HG03060 (cell line): ENCODE measurements around the gene DOCK10.
A peak's percentile ranks its signal among the peaks of the same experiment; 100 is the strongest.

Source experiments
- ATAC-seq: cut with Tn5 transposase; IDR thresholded peaks from one replicate; pipeline ENCODE4 v1.9.1; 2021; ENCODE audit warnings: low read depth, moderate number of reproducible peaks; ENCODE audit not compliant: unreplicated experiment

DOCK10 gene

DNA sequence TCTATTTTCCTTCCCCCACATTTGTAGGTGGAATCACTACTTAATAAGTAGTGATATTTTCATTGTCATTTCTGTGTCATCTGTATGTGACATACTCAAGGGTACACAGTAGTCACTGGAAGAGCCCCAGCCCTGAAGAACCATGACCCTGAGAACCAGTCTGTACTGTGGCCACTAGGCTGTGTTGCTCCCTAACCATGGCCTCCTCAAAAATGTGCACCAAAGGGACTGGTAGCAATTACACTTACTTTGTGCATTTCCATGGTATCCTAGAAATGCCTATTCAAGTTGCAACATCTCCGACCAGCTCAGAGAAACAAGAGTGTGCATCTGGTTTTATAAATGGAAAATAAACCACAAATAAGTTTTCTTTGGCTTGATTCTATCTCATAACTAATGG, 155.1 kb downstream of the DOCK10 start:
- ATAC-seq, result no peak

DNA sequence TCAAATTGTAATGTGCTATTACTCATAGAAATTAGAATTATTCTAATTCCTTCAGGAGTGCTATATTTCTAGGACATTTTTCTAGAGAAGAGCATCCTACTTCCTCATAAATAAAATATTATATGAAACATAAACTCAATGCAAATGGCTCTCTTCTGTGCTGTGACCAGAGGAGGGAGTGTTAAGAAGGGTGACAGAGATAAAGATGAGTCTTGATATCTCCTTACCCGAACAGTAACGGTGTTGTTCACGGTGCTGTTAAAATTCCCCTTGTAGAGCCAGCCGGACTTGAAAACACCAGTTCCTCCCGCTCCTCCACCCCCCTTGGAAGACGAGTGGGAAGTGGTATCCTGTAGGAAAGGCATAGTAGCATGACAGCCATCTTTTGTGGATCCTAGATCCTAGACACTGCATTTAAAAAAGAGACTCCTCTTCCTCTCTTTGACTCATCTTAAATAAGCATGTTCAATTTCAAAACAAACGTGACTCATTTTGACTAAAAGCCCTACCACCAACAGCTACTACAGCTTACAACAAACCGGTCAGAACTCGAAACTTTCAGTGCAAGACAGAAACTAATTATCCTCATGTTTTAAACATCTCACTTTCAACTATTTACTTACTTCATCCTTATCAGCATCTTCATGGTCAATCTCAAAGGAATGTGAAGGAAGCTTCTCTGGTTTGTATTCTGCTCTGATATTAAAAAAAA, 156.3 kb downstream of the DOCK10 start:
- peak; percentile 91 for ATAC-seq

DNA sequence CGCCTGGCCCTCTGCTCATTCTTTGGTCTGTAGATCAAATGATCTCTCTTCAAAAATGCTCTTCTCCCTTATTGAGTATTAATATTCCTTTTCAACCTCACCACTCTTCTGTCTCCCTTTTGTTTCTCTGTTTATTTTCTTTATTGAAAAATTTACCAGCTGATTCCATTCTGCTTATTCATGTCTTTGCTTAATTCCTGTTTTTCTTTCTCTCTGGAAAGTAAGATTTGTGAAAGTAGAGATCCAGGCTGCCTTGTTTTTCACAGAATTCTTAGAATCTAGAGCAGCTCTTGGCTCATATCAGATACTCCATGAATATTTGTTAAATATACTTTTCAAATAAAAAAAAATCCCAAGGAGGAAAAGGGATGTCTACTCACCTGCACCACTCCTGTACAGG, 157.0 kb downstream of the DOCK10 start:
- ATAC-seq, result no peak

DNA sequence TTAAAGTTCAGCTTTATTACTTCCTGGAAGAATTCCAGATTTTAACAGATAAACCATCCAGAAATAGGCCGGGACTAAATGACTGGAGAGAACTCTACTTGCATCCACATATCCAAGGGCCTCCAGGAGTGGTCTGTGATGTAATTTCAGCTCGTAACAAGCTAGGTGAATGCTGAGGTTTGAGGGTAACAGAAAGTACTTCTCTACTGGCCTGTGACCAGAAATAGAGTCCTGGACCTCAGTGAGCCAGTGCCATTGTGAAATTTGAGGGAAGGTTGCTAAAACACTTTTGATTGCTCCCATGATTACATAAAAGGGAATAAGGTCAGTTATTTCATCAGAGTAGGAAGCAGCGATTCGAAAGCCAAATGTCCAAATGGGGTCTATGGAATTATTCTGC, 158.1 kb downstream of the DOCK10 start:
- no peak for ATAC-seq

DNA sequence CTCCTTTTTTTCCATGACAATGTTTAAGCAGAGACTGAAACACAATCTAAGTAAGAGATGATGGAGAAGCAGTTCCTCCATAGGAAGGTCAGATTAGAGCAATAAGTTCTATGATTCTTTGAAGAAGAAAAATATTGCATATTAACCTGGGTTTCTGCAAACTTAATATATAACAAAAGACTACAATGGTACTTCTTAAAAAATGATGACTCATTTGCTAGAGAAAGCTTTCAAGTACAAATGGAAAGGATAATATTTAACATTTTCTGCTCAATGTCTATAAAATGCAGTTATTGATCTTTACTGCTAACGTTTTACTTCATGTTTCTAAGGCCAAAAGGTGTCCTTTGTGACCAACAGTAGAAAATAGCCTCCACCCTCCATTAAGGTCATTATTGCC, 158.6 kb downstream of the DOCK10 start:
- ATAC-seq, result no peak

DNA sequence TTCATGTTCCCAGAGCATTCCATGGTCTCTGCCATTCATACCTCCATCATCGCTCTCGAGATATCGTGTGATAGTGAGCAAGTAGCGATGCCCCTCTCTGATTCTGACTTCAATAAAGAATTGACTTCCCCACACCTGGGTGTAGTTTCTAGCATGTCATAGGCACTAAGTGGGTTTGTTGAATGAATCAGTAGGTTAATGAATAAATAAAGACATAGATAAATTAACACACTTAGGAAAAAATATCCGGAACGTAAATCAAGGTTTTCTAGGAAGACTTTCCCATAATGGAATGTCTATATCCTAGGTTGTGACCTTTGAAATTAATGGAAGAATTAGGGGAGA, 159.1 kb downstream of the DOCK10 start:
- ATAC-seq, result no peak

DNA sequence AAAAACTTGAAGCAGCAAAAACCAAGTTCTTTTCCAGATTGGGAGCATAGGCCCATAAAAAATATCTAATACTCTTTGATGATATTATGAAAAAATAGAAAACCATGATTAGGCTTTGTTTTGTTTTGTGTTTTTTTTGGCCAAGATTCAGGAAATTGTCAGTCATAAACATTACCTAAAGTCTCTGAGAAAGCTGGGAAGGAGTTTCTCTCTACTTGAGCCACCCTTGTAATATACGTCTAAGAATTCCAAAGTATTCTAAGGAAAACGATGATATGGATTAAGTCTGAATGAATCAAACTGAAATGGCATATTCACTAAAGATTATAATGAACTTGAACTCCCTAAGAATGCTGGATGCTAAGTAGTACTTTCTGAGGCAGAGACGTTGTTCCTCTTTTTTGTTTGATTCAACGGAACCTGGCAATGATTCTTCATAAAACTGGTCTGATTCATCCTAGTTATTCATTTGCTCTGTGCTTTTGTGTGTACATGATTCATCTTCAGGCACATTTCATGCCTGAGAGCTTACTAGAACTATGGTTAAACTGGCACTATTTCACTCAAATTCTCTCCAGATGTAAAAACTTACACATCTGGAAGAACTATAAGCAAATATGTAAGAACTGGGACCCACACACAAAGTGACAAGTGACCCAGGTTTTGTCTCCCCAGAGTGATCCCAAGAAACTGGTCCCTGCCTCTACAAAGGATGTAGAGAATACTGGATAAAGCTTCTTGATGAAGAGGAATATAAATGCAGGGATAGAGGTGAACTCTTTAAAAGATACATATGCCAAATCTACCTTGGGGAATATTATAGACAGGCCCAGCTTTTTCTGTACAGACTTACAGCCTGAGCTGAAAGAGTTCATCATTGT, 159.7 kb downstream of the DOCK10 start:
- no peak for ATAC-seq

DNA sequence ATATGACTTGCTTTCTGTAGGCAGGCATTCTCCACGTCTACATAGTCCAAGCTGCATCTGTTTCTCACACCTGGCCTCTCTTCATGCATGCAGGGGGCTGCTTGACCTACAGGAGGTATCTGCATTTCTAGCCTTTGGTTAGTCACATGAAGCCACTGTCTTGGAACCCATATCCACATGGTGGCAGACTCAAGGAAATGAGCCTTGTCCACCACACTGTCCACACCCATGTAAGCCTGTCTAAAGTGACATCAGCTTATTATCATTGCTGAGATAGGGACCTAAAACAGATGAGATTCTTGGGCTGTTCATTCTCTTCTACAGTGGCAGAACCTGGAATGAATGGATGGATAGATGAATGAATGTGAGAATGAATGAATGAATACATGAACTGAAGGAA, 160.4 kb downstream of the DOCK10 start:
- no peak for ATAC-seq

DNA sequence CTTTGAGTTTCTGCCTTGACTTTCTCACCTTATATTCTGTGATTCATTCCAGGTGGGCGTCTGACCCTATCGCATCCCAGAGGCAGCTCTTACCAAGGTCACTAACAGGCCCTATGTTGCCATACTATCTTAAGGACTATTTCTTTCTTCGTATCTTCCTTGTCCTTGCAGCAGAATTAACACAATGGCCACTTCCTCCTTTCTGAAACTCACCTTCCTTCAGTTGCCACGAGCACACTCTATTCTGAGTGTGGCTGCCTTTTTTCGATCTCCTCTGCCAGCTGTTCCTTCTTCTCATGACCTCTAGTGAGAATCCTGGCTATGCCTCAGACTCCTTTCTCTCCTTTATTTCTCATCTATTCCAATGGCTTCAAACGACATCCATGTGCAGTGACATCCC, 165.7 kb downstream of the DOCK10 start:
- ATAC-seq, result no peak

DNA sequence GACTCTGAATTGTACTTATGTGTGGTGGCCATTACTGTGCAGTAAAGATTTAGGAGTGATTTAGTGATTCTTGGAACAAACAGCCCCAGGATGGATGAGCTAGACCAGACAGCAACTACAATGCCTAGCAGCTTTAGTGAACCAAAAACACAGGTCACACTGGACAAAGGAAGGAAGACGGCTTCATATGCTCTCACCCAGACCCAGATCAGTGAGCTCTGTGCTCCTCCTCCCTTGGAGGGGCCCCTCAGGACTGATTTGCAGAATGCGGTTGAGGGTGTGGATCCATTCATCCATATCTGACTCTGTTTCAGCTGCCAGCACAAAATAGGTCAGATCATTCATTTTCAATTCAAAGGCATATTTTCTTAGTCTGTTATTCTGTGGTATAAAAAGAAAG, 166.4 kb downstream of the DOCK10 start:
- no peak for ATAC-seq

DNA sequence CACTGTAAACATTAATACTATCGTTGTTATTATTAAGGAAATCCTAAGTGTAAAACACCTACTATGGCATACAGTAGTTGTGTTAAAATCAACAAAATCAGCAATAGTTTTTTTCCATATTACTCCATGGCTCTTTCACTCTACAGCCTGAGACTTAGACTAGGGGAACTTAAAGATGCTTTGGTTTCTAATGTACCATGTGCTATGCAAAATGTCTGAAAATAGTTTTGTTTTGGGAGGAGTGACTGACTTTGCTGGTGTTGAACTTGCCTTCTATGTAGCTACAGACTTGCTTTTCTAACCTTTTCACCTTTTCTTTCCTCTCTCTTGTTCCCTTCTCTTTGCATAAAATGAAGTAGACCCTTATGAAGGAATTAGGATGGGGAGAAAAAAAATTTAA, 167.1 kb downstream of the DOCK10 start:
- no peak for ATAC-seq

DNA sequence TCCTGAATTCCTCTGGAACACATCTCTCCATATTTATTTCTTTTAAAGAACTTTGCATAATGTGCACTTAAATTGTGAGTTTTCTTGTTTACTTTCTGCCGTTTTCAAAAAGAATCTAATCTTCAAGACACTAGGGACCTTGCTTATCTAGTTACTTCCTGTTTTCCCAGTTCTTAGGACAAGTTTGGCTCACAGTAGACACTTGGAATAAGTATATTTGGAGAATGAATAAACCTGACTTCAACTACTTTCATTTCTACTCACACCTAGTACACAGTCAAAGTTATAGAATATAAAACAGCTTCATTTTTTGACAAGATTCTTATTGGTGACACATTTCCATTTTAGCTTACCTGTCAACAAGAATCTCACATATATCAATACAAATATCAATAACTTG, 170.5 kb downstream of the DOCK10 start:
- no peak for ATAC-seq

DNA sequence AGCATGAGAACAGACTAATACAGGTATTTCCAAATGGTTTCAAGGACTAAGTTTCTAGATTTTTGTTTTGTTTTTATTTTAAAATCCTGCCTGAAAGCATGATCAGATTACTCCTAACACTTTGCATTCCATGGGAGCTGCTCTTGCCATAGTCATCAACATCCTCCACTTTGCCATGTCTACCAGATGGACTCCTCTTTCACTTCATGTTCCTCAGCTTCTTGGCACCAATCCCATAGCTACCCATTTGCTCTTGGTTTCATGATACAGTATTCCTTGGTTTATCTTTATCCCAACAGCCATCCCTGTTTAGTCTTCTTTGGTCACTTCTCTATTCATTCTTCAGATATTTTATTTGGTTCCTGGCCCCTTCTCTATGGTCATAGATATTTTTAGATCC, 171.9 kb downstream of the DOCK10 start:
- ATAC-seq, result no peak

DNA sequence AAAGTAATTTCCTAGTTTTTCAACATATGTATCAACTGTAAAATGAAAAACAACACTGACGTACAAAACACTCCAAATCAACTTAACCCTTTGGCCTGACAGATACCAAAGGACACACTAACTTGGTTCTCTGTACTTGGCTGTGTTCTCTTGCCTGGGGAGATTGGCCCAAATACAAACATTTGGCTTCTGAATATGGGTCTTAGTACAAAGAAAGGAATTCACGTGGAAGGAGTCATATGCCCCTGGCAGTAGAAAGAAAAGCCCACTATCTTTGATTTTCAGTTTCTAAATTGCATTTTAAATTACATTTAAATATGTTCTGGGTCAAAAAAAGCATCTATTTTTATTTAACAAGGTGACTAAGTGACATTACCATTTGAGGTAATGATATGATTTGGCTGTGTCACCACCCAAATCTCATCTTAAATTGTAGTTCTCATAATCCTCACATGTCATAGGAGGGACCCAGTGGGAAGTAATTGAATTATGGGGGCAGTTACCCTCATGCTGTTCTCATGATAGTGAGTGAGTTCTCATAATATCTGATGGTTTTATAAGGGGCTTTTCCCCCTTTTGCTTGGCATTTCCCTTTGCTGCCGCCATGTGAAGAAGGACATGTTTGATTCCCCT, 172.6 kb downstream of the DOCK10 start:
- no peak for ATAC-seq

DNA sequence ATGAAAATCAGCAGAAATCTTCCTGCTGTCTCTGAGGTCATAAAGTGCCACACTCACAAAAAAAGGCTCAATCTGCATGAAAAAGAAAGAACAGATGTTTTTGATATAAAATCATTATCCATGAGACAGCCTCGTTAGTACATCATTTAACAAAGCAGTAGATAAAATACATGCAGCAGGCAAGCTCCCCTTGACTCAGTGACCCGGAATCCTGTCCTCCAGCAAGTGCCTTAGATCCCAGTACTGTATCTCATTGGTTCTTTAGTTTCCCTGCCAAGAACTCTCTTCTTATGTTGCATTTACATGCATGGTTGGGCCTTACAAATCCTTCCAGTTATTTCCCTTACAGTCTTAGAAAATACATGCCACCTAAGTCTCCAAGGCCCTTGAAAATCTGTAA, 177.3 kb downstream of the DOCK10 start:
- no peak for ATAC-seq

DNA sequence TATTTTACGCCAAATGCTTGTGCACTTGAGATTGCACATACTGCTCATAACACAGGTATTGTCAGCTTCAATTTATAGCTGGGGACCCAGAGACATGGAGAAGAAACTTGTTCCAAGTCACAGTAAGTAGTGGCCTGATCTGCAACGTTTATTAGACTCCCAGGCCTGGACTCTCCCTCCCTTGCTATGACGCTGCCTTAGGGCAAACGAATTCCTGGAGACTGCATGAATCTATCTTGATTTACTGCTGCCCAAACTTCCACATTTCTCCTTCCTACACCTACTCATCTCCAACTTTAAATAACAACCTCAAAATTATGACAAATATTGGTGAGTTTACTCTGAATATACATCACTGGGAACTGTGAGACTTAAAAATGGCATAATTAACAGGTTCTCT, 181.0 kb downstream of the DOCK10 start:
- ATAC-seq, result no peak

DNA sequence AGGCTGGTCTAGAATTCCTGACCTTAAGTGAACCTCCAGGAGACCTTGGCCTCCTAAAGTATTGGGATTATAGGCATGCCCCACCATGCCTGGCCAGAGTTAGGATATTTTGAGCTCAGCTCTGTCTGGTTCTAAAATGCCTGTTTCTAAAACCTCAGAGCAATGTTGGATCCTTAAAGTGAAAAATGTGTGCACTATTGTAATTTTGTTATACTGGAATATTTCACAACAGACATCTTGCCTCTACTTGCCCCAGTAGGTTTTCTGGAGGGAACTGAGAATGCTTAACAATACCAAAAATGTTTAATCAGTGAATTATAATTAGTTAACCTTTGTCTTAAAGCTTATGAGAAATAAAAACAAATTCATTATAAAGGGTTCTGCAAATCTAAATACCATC, 181.5 kb downstream of the DOCK10 start:
- ATAC-seq, result no peak

DNA sequence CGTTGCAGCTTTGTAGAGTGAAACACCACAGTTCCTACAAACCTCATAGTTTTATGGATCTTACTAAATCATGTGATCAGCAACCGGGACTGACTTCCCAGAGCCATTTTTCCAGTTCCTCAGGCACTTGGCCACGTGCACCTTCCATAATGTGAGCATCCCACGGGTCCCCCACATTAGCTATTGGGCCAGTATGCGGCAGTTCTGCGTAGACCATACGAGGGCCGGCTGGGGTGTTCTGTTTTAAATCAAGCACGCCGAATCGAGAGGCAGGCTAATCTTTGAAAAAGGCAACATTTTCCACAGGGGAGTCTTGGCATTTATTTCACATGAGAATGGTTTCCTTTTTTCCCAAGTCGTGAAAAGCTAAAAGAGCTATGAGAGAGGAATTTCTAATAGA, 190.5 kb downstream of the DOCK10 start:
- ATAC-seq, result no peak

DNA sequence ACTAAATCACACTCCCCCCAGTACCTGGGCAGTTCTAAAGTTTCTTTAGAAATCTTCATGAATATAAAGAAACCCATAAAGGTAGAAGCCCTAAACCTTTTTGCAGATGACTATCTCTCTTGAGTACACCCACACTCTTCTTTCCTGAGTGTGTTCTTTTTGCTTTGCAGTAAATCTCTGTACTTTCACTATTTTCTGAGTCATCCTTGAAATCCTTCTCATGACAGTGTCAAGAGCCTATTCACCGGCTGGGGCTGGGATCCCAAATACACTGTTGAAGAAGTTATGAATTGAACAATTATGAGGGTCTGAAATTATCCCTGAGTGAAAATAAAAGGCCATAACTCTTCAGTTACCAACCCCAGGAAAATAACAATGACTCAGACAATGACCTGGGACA, 192.2 kb downstream of the DOCK10 start:
- no peak for ATAC-seq

DNA sequence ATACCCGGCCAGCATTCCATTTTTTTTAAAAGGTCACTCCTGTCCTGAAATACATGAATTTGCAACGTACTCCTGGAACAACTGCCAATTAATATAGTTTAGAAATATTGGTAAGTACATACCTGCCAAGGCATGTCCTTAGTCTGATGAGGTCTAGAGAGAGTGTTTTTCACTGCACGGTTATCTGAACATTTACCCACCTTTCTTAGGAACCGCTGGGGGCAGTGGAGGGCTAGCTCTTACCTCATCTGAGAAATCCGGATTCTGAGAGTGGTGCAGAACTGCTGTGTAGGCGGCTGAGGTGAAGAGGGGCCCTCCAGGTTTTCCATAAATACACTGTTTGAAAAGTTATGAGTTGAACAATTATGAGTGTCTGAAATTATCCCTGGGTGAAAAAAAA, 193.0 kb downstream of the DOCK10 start:
- ATAC-seq, result no peak

DNA sequence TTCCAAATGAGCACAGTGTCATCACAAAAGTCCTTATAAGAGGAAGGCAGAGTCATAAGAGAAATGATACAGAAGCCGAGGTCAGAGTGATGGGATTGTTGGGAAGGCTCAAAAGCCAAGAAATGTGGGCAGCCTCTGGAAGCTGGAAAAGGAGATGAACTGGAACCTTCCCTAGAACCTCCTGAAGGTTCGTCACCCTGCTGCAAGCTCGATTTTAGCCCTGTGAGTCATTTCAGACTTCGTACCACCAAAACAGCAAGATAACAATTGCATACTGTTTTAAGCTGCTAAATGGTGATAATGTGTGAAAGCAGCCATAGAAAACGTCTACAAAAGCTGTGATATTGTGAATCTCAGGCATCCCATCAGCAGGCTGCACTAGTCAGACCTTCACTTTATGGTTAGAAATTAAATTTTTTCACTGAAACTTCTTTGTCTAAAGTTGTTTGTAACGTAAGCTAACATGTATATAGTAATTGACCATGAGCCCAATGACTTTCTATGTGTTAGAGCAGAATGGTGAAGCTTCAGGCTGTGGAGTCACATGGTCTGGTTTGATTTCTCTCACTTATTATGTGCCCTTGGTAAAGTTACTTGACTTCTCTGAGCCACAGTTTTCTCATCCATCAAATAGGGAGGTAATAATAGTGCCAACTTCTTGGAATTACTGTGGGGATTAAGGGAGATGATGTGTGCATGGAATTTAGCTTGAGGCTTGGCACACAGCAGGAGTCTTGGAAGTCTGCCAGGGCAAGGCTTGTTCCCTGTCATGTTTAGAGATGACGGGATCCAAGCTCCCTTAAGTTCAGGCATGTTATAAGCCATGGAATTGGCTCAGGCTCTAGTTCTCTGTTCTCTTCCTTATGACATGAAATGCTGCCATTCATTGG, 194.1 kb downstream of the DOCK10 start:
- ATAC-seq, result no peak
